GM19239 (cell line): ENCODE measurements around the gene EXOC4.
A peak's percentile ranks its signal among the peaks of the same experiment; 100 is the strongest.
"Not testable (repeated sequence)": the region's sequence is repeated elsewhere in the genome, so short reads cannot be mapped to it uniquely, and the experiment has no call there.

Experiments
- DNase-seq: peaks from one replicate; pipeline ENCODE4 v3.0.0; 2011; ENCODE audit warnings: low spot score; ENCODE audit not compliant: insufficient read length
- FAIRE-seq: peaks from 2 replicates; lab custom pipeline; 2011; peaks lifted over from hg19 to GRCh38; lab: Jason Lieb, UNC

Gene EXOC4

GRCh38 chr7:133587903-133588302 lies 335.0 kb downstream of the EXOC4 start:
- DNase-seq (no peak), FAIRE-seq (no peak)

- FAIRE-seq: no peak
- no peak for DNase-seq
Measured at GRCh38 chr7:133590795-133591194, 337.9 kb downstream of the EXOC4 start.

- DNase-seq (no peak), FAIRE-seq (no peak)
Measured at GRCh38 chr7:133591704-133592340, 338.9 kb downstream of the EXOC4 start.

- DNase-seq (no peak), FAIRE-seq (no peak)
Measured at GRCh38 chr7:133593561-133593960, 340.7 kb downstream of the EXOC4 start.

GRCh38 chr7:133601617-133602016 lies 348.7 kb downstream of the EXOC4 start:
- no peak for DNase-seq
- FAIRE-seq: no peak

GRCh38 chr7:133602291-133602690 lies 349.4 kb downstream of the EXOC4 start:
- DNase-seq (no peak), FAIRE-seq (no peak)

GRCh38 chr7:133606991-133607390 lies 354.1 kb downstream of the EXOC4 start:
- FAIRE-seq: no peak
- no peak for DNase-seq

GRCh38 chr7:133609806-133610205 lies 356.9 kb downstream of the EXOC4 start:
- FAIRE-seq (no peak), DNase-seq (no peak)

GRCh38 chr7:133611955-133612354 lies 359.1 kb downstream of the EXOC4 start:
- no peak for FAIRE-seq
- no peak for DNase-seq

GRCh38 chr7:133613250-133613790 lies 360.4 kb downstream of the EXOC4 start:
- DNase-seq: no peak
- FAIRE-seq: no peak

- DNase-seq: no peak
Measured at GRCh38 chr7:133614251-133614650, 361.4 kb downstream of the EXOC4 start.

GRCh38 chr7:133618970-133619369 lies 366.1 kb downstream of the EXOC4 start:
- no peak for DNase-seq
- no peak for FAIRE-seq

More at GRCh38 chr7:133614251-133614650, 361.4 kb downstream of the EXOC4 start:
- FAIRE-seq: no peak

GRCh38 chr7:133619491-133619890 lies 366.6 kb downstream of the EXOC4 start:
- FAIRE-seq (no peak), DNase-seq (no peak)

GRCh38 chr7:133623721-133624120 lies 370.8 kb downstream of the EXOC4 start:
- DNase-seq (no peak), FAIRE-seq (no peak)

GRCh38 chr7:133625046-133625445 lies 372.2 kb downstream of the EXOC4 start:
- DNase-seq (no peak), FAIRE-seq (no peak)

GRCh38 chr7:133629701-133630100 lies 376.8 kb downstream of the EXOC4 start:
- DNase-seq (no peak), FAIRE-seq (no peak)

GRCh38 chr7:133633055-133633454 lies 380.2 kb downstream of the EXOC4 start:
- no peak for FAIRE-seq
- no peak for DNase-seq

GRCh38 chr7:133635541-133635940 lies 382.7 kb downstream of the EXOC4 start:
- DNase-seq (no peak), FAIRE-seq (no peak)

- DNase-seq (no peak), FAIRE-seq (peak; percentile 14)
Measured at GRCh38 chr7:133638857-133639256, 386.0 kb downstream of the EXOC4 start.

GRCh38 chr7:133641436-133641835 lies 388.6 kb downstream of the EXOC4 start:
- FAIRE-seq (no peak), DNase-seq (no peak)

- FAIRE-seq: no peak
- DNase-seq: no peak
Measured at GRCh38 chr7:133642907-133643306, 390.0 kb downstream of the EXOC4 start.

GRCh38 chr7:133643652-133644051 lies 390.8 kb downstream of the EXOC4 start:
- not testable (repeated sequence) for FAIRE-seq, DNase-seq
